CD4-positive, alpha-beta T cell (primary cell): Measurements from ENCODE around the gene NECTIN4. TPM values are rescaled to one million over a fixed set of nuclear protein-coding genes. Genes with fewer than 3 reads are reported as not detected.
A peak's percentile ranks its signal among the peaks of the same experiment; 100 is the strongest.

Experiments used
- ATAC-seq: fragments of 200-7000 bp; cut with Tn5 transposase; one replicate; pipeline ENCODE4 v1.10.0; 2022; ENCODE audit warnings: mild to moderate bottlenecking; ENCODE audit not compliant: poor library complexity
- CTCF ChIA-PET: fragments of 350-600 bp; sonication (Branson Sonifier 250); formaldehyde crosslinking; loops from one replicate; lab custom pipeline; 2021; ENCODE audit warnings: antibody characterized with exemption, inconsistent platforms; lab: Charles Lee
- POLR2A ChIA-PET: fragments of 350-600 bp; sonication (Branson Sonifier 250); formaldehyde crosslinking; loops from one replicate; lab custom pipeline; 2021; ENCODE audit warnings: antibody characterized with exemption, inconsistent platforms; lab: Charles Lee
- DNase-seq, 14 experiments: peaks; one replicate each; pipeline ENCODE4 v3.0.0-alpha.2; 2013 to 2020; ENCODE audit warnings: mixed read lengths in 2 of 14
- H3K27ac ChIP-seq, 2 donors: one replicate each; pipeline versions ENCODE4 v1.5.1 to v1.7.0; 2013; ENCODE audit warnings: low read length in 2 of 2, low read depth in 1 of 2, mild to moderate bottlenecking in 1 of 2
- H3K27me3 ChIP-seq, 2 experiments: 1 replicate in 1 of 2; 2 replicates in 1 of 2; pipeline versions ENCODE4 v1.6.1 to v1.7.0; 2013; ENCODE audit warnings: low read length in 2 of 2, control low read depth in 1 of 2, mild to moderate bottlenecking in 1 of 2, moderate library complexity in 1 of 2; ENCODE audit not compliant: insufficient read depth in 2 of 2, control insufficient read depth in 1 of 2
- H3K36me3 ChIP-seq: one replicate; pipeline ENCODE4 v1.6.1; 2013; ENCODE audit warnings: low read length, control low read depth; ENCODE audit not compliant: insufficient read depth
- H3K4me1 ChIP-seq: one replicate; pipeline ENCODE4 v1.6.1; 2013; ENCODE audit warnings: low read length, control low read depth; ENCODE audit not compliant: insufficient read depth
- H3K4me3 ChIP-seq: one replicate; pipeline ENCODE4 v1.5.1; 2013; ENCODE audit warnings: mild to moderate bottlenecking, low read length, moderate library complexity
- H3K9me3 ChIP-seq, 2 experiments: 1 replicate in 1 of 2; 2 replicates in 1 of 2; pipeline versions ENCODE4 v1.6.1 to v1.7.0; 2013; ENCODE audit warnings: low read length in 2 of 2, mild to moderate bottlenecking in 2 of 2, control low read depth in 1 of 2, moderate library complexity in 1 of 2; ENCODE audit not compliant: control insufficient read depth in 1 of 2, insufficient read depth in 1 of 2
- H3K27ac Mint-ChIP-seq: one replicate; pipeline ENCODE4 v1.8.0; 2020; ENCODE audit warnings: mixed read lengths
- H3K27me3 Mint-ChIP-seq: one replicate; pipeline ENCODE4 v1.8.0; 2021; ENCODE audit warnings: mixed read lengths
- H3K36me3 Mint-ChIP-seq: one replicate; pipeline ENCODE4 v1.8.0; 2021; ENCODE audit warnings: low read depth, mixed read lengths
- H3K4me1 Mint-ChIP-seq: one replicate; pipeline ENCODE4 v1.8.0; 2021; ENCODE audit warnings: low read depth, mixed read lengths
- H3K4me3 Mint-ChIP-seq: one replicate; pipeline ENCODE4 v1.8.0; 2020; ENCODE audit warnings: mild to moderate bottlenecking, mixed read lengths
- H3K9me3 Mint-ChIP-seq: one replicate; pipeline ENCODE4 v1.8.0; 2020; ENCODE audit warnings: mixed read lengths
- CTCF ChIP-seq: fragments of 200-600 bp; IDR thresholded peaks from one replicate; pipeline ENCODE4 v1.8.0; 2022; ENCODE audit warnings: antibody characterized with exemption, mild to moderate bottlenecking
- intact Hi-C, 2 experiments: fragments of 100-400 bp; cut with DNase I in 1 of 2; cut with micrococcal nuclease in 1 of 2; formaldehyde crosslinking; loops; one replicate each; pipeline versions ENCODE4 v1.15.1 to v1.9.0; 2023 to 2025; cut with DNase I, micrococcal nuclease
- total RNA-seq, 174 experiments: library from RNA in 2 of 174; stranded (reverse) in 2 of 174; gene quantifications; one replicate each; pipeline ENCODE4 v1.2.3 and lab custom pipeline; 2021 to 2026

NECTIN4 gene
- total RNA-seq, 2 experiments from 2014 or later = 0.22 TPM

GRCh38 chr1:161127649-161128048, 38.3 kb upstream of the NECTIN4 start:
- Histone ChIP-seq H3K27me3 (no peaks in the 10 kb centered on the region), H3K4me1 (peaks cover 29% of the 10 kb centered on the region), H3K36me3 (peaks cover 65% of the 10 kb centered on the region), H3K27ac (no peak overlapping the region), H3K4me3 (no peak overlapping the region), H3K9me3 (no peaks in the 10 kb centered on the region)
- Mint-ChIP-seq H3K4me1 (peaks cover 53% of the 10 kb centered on the region), H3K27me3 (no peaks in the 10 kb centered on the region), H3K9me3 (no peaks in the 10 kb centered on the region), H3K27ac (peak overlapping the region; percentile 65), H3K36me3 (peaks cover 88% of the 10 kb centered on the region), H3K4me3 (no peak overlapping the region)
- no peak for ATAC-seq
- ChIA-PET POLR2A (interaction anchor here (0.6 to 1.7 kb wide), 4 partner anchors 10 to 30 kb away, joined by 3 to 8 read pairs (median 4); partner anchors contain the start of genes NIT1, PFDN2 and UFC1), CTCF (interaction anchor here (0.8 to 1.0 kb wide), 2 partner anchors 56 to 261 kb away, joined by 3 read pairs; no protein-coding TSS in a partner anchor)
- DNase-seq = no peak
- intact Hi-C loops = no loop called here
- no peak for TF ChIP-seq CTCF

- H3K9me3 ChIP-seq = no peaks in the 10 kb centered on the region
- Mint-ChIP-seq H3K4me1 (peaks cover 38% of the 10 kb centered on the region), H3K4me3 (no peak overlapping the region), H3K36me3 (peaks cover 88% of the 10 kb centered on the region), H3K27me3 (no peaks in the 10 kb centered on the region), H3K9me3 (no peaks in the 10 kb centered on the region), H3K27ac (no peak overlapping the region)
- no peak overlapping the region for H3K4me3 ChIP-seq
- H3K27ac ChIP-seq = no peak overlapping the region
- H3K27me3 ChIP-seq = no peaks in the 10 kb centered on the region
- peaks cover 73% of the 10 kb centered on the region for H3K36me3 ChIP-seq
- POLR2A ChIA-PET = interaction anchor here (0.9 to 1.1 kb wide), 2 partner anchors 10 to 97 kb away, joined by 3 read pairs; partner anchors contain the start of gene DEDD
- DNase-seq = no peak
- TF ChIP-seq CTCF = no peak
- intact Hi-C loops = no loop called here
- peaks cover 30% of the 10 kb centered on the region for H3K4me1 ChIP-seq
- ATAC-seq = no peak
- CTCF ChIA-PET = no interaction called here
Measured at GRCh38 chr1:161122967-161123366, 33.6 kb upstream of the NECTIN4 start.

GRCh38 chr1:161121834-161122233, 32.5 kb upstream of the NECTIN4 start:
- Histone ChIP-seq H3K4me1 (peaks cover 32% of the 10 kb centered on the region), H3K27me3 (no peaks in the 10 kb centered on the region), H3K4me3 (no peak overlapping the region), H3K36me3 (peaks cover 62% of the 10 kb centered on the region), H3K9me3 (no peaks in the 10 kb centered on the region), H3K27ac (no peak overlapping the region)
- H3K4me3 Mint-ChIP-seq = no peak overlapping the region
- no peaks in the 10 kb centered on the region for H3K27me3 Mint-ChIP-seq
- CTCF ChIA-PET = no interaction called here
- no peak for ATAC-seq
- TF ChIP-seq CTCF = no peak
- H3K9me3 Mint-ChIP-seq = no peaks in the 10 kb centered on the region
- no peak overlapping the region for H3K27ac Mint-ChIP-seq
- DNase-seq = peak in 2 of 14 experiments; percentile 36 to 40
- H3K36me3 Mint-ChIP-seq = peaks cover 87% of the 10 kb centered on the region
- peaks cover 38% of the 10 kb centered on the region for H3K4me1 Mint-ChIP-seq
- intact Hi-C loops = no loop called here
- POLR2A ChIA-PET = interaction anchor here (0.9 kb wide), 1 partner anchor 11 kb away, joined by 3 read pairs; the partner anchor contains the start of gene DEDD
